CD4-positive, alpha-beta T cell (primary cell): ENCODE data around the gene FLT1. TPM values are rescaled to one million over a fixed set of nuclear protein-coding genes. Genes with fewer than 3 reads are reported as not detected.
A peak's percentile ranks its signal among the peaks of the same experiment; 100 is the strongest.

Experiments used
- ATAC-seq: fragments of 200-7000 bp; cut with Tn5 transposase; one replicate; pipeline ENCODE4 v1.10.0; 2022; ENCODE audit warnings: mild to moderate bottlenecking; ENCODE audit not compliant: poor library complexity
- CTCF ChIA-PET: fragments of 350-600 bp; sonication (Branson Sonifier 250); formaldehyde crosslinking; loops from one replicate; lab custom pipeline; 2021; ENCODE audit warnings: antibody characterized with exemption, inconsistent platforms; lab: Charles Lee
- POLR2A ChIA-PET: fragments of 350-600 bp; sonication (Branson Sonifier 250); formaldehyde crosslinking; loops from one replicate; lab custom pipeline; 2021; ENCODE audit warnings: antibody characterized with exemption, inconsistent platforms; lab: Charles Lee
- DNase-seq, 14 experiments: peaks; one replicate each; pipeline ENCODE4 v3.0.0-alpha.2; 2013 to 2020; ENCODE audit warnings: mixed read lengths in 2 of 14
- H3K27ac ChIP-seq, 2 donors: one replicate each; pipeline versions ENCODE4 v1.5.1 to v1.7.0; 2013; ENCODE audit warnings: low read length in 2 of 2, low read depth in 1 of 2, mild to moderate bottlenecking in 1 of 2
- H3K27me3 ChIP-seq, 2 experiments: 1 replicate in 1 of 2; 2 replicates in 1 of 2; pipeline versions ENCODE4 v1.6.1 to v1.7.0; 2013; ENCODE audit warnings: low read length in 2 of 2, control low read depth in 1 of 2, mild to moderate bottlenecking in 1 of 2, moderate library complexity in 1 of 2; ENCODE audit not compliant: insufficient read depth in 2 of 2, control insufficient read depth in 1 of 2
- H3K36me3 ChIP-seq: one replicate; pipeline ENCODE4 v1.6.1; 2013; ENCODE audit warnings: low read length, control low read depth; ENCODE audit not compliant: insufficient read depth
- H3K4me1 ChIP-seq: one replicate; pipeline ENCODE4 v1.6.1; 2013; ENCODE audit warnings: low read length, control low read depth; ENCODE audit not compliant: insufficient read depth
- H3K4me3 ChIP-seq: one replicate; pipeline ENCODE4 v1.5.1; 2013; ENCODE audit warnings: mild to moderate bottlenecking, low read length, moderate library complexity
- H3K9me3 ChIP-seq, 2 experiments: 1 replicate in 1 of 2; 2 replicates in 1 of 2; pipeline versions ENCODE4 v1.6.1 to v1.7.0; 2013; ENCODE audit warnings: low read length in 2 of 2, mild to moderate bottlenecking in 2 of 2, control low read depth in 1 of 2, moderate library complexity in 1 of 2; ENCODE audit not compliant: control insufficient read depth in 1 of 2, insufficient read depth in 1 of 2
- H3K27ac Mint-ChIP-seq: one replicate; pipeline ENCODE4 v1.8.0; 2020; ENCODE audit warnings: mixed read lengths
- H3K27me3 Mint-ChIP-seq: one replicate; pipeline ENCODE4 v1.8.0; 2021; ENCODE audit warnings: mixed read lengths
- H3K36me3 Mint-ChIP-seq: one replicate; pipeline ENCODE4 v1.8.0; 2021; ENCODE audit warnings: low read depth, mixed read lengths
- H3K4me1 Mint-ChIP-seq: one replicate; pipeline ENCODE4 v1.8.0; 2021; ENCODE audit warnings: low read depth, mixed read lengths
- H3K4me3 Mint-ChIP-seq: one replicate; pipeline ENCODE4 v1.8.0; 2020; ENCODE audit warnings: mild to moderate bottlenecking, mixed read lengths
- H3K9me3 Mint-ChIP-seq: one replicate; pipeline ENCODE4 v1.8.0; 2020; ENCODE audit warnings: mixed read lengths
- intact Hi-C, 2 experiments: fragments of 100-400 bp; cut with DNase I in 1 of 2; cut with micrococcal nuclease in 1 of 2; formaldehyde crosslinking; loops; one replicate each; pipeline versions ENCODE4 v1.15.1 to v1.9.0; 2023 to 2025; cut with DNase I, micrococcal nuclease
- total RNA-seq, 174 experiments: library from RNA in 2 of 174; stranded (reverse) in 2 of 174; gene quantifications; one replicate each; pipeline ENCODE4 v1.2.3 and lab custom pipeline; 2021 to 2026
- TF ChIP-seq, protein P1 (sequence below): fragments of 200-600 bp; IDR thresholded peaks from one replicate; pipeline ENCODE4 v1.8.0; 2022; ENCODE audit warnings: antibody characterized with exemption, mild to moderate bottlenecking

FLT1 gene
- total RNA-seq, 2 experiments from 2014 or later = 1.1 to 1.2 TPM

DNA sequence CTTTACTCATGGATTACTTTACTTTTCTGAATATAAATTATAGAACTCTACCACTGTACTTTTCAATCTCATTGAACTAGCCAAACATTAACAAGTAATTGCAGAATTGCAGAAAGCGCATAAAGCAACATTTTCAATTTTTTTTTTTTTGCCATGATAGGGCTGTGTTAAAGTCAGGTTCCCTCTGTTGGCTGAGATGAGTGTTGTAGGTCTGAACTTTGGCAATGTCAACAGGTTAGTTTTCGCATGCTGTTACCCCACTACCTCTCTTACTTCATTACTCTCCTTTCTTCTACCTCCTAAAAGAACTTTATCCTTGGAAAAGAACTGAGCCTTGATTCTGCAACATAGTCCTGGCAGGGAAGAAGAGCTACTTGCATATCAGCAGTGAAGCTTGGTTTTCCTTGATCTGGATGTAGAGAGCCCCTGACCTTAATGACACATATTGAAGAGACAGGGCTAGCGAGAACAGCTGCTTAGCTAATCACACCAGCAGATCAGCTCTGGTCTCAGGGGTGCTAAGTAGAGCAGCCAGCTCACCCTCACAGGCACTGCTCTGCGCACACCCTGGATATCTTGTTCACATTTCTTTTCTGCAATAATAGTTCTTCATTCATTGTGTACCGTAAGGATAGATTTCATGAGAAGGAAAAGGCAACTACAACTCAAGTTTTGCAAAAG is 119.5 kb downstream of the FLT1 start:
- Histone ChIP-seq H3K36me3 (no peaks in the 10 kb centered on the region), H3K27me3 (no peaks in the 10 kb centered on the region), H3K4me3 (no peak overlapping the region), H3K4me1 (no peaks in the 10 kb centered on the region), H3K9me3 (peaks cover 0 to 3% of the 10 kb centered on the region in 2 experiments), H3K27ac (no peak overlapping the region)
- POLR2A ChIA-PET = no interaction called here
- Mint-ChIP-seq H3K27ac (no peak overlapping the region), H3K27me3 (no peaks in the 10 kb centered on the region), H3K4me1 (no peaks in the 10 kb centered on the region), H3K4me3 (no peak overlapping the region), H3K36me3 (no peaks in the 10 kb centered on the region), H3K9me3 (no peaks in the 10 kb centered on the region)
- intact Hi-C loops = no loop called here
- TF ChIP-seq, protein P1, sequence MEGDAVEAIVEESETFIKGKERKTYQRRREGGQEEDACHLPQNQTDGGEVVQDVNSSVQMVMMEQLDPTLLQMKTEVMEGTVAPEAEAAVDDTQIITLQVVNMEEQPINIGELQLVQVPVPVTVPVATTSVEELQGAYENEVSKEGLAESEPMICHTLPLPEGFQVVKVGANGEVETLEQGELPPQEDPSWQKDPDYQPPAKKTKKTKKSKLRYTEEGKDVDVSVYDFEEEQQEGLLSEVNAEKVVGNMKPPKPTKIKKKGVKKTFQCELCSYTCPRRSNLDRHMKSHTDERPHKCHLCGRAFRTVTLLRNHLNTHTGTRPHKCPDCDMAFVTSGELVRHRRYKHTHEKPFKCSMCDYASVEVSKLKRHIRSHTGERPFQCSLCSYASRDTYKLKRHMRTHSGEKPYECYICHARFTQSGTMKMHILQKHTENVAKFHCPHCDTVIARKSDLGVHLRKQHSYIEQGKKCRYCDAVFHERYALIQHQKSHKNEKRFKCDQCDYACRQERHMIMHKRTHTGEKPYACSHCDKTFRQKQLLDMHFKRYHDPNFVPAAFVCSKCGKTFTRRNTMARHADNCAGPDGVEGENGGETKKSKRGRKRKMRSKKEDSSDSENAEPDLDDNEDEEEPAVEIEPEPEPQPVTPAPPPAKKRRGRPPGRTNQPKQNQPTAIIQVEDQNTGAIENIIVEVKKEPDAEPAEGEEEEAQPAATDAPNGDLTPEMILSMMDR = no peak
- CTCF ChIA-PET = no interaction called here
- DNase-seq (no peak), ATAC-seq (no peak)

DNA sequence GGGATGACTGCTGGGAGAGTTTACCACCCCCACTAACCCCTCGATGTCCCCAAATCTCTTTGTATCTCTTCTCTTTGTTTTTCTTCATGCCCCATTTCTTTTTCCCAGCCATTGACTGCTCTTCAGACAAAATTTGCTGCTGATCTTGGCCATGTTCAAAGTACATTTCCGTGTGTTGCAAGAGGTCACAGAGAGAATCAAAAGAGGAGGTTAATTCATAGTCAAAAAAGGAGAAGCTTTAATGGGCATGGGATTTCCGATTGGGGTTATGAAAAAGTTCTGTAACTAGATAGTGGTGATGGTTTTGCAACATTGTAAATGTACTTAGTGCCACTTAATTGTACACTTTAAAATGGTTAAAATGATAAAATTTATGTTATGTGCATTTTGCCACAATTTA is 121.1 kb downstream of the FLT1 start:
- Histone ChIP-seq H3K4me1 (no peaks in the 10 kb centered on the region), H3K36me3 (no peaks in the 10 kb centered on the region), H3K27ac (no peak overlapping the region), H3K27me3 (no peaks in the 10 kb centered on the region), H3K9me3 (no peaks in the 10 kb centered on the region), H3K4me3 (no peak overlapping the region)
- intact Hi-C loops = no loop called here
- POLR2A ChIA-PET = no interaction called here
- ATAC-seq (no peak), DNase-seq (peak in 2 of 14 experiments; percentile 28)
- CTCF ChIA-PET = no interaction called here
- H3K36me3 Mint-ChIP-seq = no peaks in the 10 kb centered on the region
- H3K4me1 Mint-ChIP-seq = no peaks in the 10 kb centered on the region
- no peak overlapping the region for H3K27ac Mint-ChIP-seq
- TF ChIP-seq, protein P1 = no peak
- no peaks in the 10 kb centered on the region for H3K27me3 Mint-ChIP-seq
- H3K9me3 Mint-ChIP-seq = no peaks in the 10 kb centered on the region
- H3K4me3 Mint-ChIP-seq = no peak overlapping the region

DNA sequence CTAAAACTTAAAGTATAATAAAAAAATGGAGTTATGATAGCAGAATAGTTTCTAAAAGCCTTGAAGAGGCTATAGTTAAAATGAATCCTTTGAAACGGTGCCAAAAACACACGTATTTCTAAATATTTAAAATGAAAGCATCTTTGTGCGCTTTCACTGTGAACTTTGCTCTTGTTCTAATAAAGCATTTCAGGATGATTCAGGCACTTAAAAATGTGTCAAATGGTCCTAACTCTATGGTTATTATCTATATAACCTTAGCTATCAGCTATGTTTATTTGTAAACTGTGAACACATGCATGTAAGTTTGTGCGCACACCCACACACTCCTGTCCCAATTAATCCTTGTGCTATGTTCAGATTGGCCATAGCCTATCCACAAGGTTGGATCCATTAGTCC is 124.5 kb downstream of the FLT1 start:
- TF ChIP-seq, protein P1 = no peak
- POLR2A ChIA-PET = no interaction called here
- no peaks in the 10 kb centered on the region for H3K27me3 Mint-ChIP-seq
- H3K27ac ChIP-seq = no peak overlapping the region
- no peaks in the 10 kb centered on the region for H3K36me3 Mint-ChIP-seq
- DNase-seq (no peak), ATAC-seq (no peak)
- no peak overlapping the region for H3K4me3 Mint-ChIP-seq
- H3K36me3 ChIP-seq = no peaks in the 10 kb centered on the region
- H3K4me3 ChIP-seq = no peak overlapping the region
- H3K9me3 Mint-ChIP-seq = no peaks in the 10 kb centered on the region
- H3K4me1 Mint-ChIP-seq = no peaks in the 10 kb centered on the region
- H3K9me3 ChIP-seq = no peaks in the 10 kb centered on the region
- no peaks in the 10 kb centered on the region for H3K4me1 ChIP-seq
- H3K27me3 ChIP-seq = no peaks in the 10 kb centered on the region
- CTCF ChIA-PET = no interaction called here
- intact Hi-C loops = no loop called here
- no peak overlapping the region for H3K27ac Mint-ChIP-seq
